ENCODE results near the gene OTX1.

The OTX1 gene

DNA sequence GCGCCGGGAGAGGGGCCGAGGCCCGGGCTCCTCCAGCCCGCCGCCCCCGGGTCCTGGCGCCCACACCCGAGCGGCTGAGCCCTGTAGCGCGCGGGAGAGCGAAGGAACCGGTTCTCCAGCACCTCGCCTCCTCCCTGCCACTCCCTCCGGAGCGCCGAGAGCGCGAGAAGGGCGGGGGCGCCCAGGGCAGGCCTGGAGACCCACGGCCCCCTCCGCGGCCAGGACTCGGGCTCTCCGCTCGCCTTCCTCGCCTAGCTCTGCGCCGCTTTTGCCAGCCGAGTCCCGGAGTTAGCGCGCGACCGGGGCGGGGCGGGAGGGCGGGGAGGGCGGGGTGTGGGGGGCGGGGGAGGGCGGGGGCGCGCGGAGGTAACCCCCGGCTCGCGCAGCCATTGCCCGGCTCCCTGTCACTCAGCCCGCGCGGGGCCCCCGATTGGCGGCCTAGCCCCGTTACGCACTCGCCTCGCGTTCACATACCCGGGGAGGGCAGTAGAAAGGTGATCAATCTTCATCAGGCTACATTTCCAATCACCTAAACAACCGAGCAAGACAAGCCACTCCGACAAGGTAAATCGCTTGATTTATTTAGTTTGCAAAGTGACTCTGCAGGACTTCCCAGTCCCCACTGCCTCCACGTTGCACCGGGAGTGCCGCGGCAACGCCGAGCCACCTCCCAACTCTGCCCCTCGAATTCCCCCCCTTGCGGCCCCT is at the start of gene OTX1:
TSS of gene OTX1 (plus strand) at position 497 of the 708 bp plus-strand sequence. CDS start 2,161 bp downstream, outside the sequence.
- peak; percentile 90 for DNase-seq (ENCODE audit: low read depth)
- TF ChIP-seq CTCF (IDR thresholded peaks at IDR 0.05; ENCODE audit: insufficient read depth, low read depth, low read length, missing control alignments): no peak
- peak within 1 kb of the TSS; percentile 68 for H3K4me3 ChIP-seq (ENCODE audit: low read depth, low read length)

- no peak overlapping the region for H3K4me3 ChIP-seq (ENCODE audit: low read depth, low read length)
- DNase-seq (ENCODE audit: low read depth): no peak
- TF ChIP-seq CTCF (IDR thresholded peaks at IDR 0.05; ENCODE audit: insufficient read depth, low read depth, low read length, missing control alignments): no peak
Observed at GRCh38 chr2:63001576-63001975, 49.1 kb upstream of the OTX1 start.

DNA sequence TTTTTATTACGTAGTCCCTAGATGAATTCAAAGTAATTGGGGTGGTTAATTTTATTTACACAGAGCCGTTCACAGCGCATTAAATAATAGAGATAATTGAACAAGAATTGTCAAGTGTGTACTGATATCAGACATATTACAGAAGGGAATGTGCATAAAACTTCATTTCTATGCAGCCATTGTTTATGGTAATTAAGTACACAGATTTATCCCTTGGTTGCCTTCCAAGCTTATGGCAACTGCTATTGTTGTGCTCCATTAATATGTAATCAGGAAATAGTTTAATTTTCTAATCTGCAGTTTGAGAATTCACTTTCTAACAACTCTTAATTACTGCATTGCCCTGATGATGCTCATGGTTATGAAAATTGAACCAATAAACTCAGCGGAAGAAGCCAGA is 47.3 kb upstream of the OTX1 start:
- no peak for DNase-seq (ENCODE audit: low read depth)

DNA sequence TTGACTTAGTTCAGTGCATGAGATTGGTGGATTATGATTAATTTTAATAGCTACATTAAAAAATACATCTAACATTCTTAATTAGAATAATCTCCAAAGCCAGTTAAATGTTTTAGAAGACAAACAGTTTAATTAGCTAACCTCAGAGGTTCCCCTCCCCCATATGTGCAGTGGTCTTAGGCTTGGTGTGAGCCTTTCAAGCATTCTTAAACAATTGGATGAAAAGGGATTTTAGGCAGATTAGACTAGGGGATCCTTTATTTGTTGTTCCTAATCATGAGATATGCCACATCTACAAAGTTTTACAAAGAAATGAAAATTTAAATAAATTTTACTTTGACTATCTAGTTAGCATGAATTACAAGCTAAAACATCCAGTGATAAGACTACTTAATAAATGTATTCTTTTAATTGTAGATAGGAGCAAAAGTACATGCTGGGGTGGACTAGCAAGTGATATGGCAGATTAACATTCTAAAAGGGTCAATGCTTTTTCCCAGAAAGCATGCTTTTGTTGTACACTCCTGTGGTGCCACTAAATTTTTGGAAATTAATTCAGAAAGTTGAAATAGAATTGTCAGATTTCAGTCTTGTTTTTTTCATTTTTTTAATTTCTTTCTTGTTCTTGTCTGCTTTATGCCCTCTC is 42.7 kb upstream of the OTX1 start:
- no peak for DNase-seq (ENCODE audit: low read depth)
- no peak overlapping the region for H3K4me3 ChIP-seq (ENCODE audit: low read depth, low read length)
- TF ChIP-seq CTCF (IDR thresholded peaks at IDR 0.05; ENCODE audit: insufficient read depth, low read depth, low read length, missing control alignments): no peak

More for the DNA sequence above, 47.3 kb upstream of the OTX1 start:
- no peak overlapping the region for H3K4me3 ChIP-seq (ENCODE audit: low read depth, low read length)
- TF ChIP-seq CTCF (IDR thresholded peaks at IDR 0.05; ENCODE audit: insufficient read depth, low read depth, low read length, missing control alignments): no peak

DNA sequence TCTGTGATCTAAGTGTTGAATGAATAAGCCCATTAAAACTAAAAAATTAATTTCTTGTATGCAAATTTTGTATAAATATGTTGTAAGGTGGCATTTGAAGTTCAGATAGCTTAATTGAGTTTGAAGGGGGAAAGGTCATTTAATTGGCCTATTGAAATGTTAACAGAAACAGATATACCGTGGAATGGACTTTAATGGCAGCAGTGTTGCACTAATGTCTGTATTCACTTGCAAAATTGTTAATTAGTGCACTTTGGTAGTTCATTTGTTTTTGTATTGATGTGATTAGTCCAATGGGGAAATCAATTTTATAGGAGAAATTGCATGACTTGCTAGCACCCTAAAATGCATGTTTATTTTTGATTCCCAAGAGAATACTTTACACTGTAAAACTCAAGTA is 41.8 kb upstream of the OTX1 start:
- TF ChIP-seq CTCF (IDR thresholded peaks at IDR 0.05; ENCODE audit: insufficient read depth, low read depth, low read length, missing control alignments): no peak
- no peak overlapping the region for H3K4me3 ChIP-seq (ENCODE audit: low read depth, low read length)
- DNase-seq (ENCODE audit: low read depth): no peak

DNA sequence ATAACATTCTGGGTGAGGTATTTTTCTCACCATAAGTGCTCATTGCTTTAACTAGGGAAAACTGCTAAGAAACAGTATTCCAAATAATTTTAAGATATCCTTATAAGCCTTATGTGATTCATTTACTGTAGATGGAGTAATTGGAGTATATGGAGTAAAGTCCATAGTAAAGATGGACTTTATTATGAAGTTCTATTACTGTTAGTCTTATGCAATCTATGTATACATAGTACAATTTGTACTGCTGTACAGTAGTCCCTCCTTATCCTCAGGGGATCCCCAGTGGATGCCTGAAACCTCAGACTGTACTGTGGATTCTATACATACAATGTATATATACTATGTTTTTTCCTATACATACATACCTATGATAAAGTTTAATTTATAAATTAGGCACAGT is 41.1 kb upstream of the OTX1 start:
- no peak for TF ChIP-seq CTCF (IDR thresholded peaks at IDR 0.05; ENCODE audit: insufficient read depth, low read depth, low read length, missing control alignments)
- no peak overlapping the region for H3K4me3 ChIP-seq (ENCODE audit: low read depth, low read length)
- no peak for DNase-seq (ENCODE audit: low read depth)

Measured in GM12865 (cell line).